T1000 (cell line): ENCODE results near the gene GFM1.
A peak's percentile ranks its signal among the peaks of the same experiment; 100 is the strongest.
"Not testable (repeated sequence)": the region's sequence is repeated elsewhere in the genome, so short reads cannot be mapped to it uniquely, and the experiment has no call there.

Source experiments
- DNase-seq: peaks from one replicate; lab custom pipeline; 2025; ENCODE audit warnings: mixed read lengths; lab: John Stamatoyannopoulos, UW

Gene GFM1

GRCh38 chr3:158678687-158679086 is 34.4 kb downstream of the GFM1 start:
- no peak for DNase-seq

GRCh38 chr3:158679547-158680000 is 35.2 kb downstream of the GFM1 start:
- DNase-seq: no peak

GRCh38 chr3:158680861-158681260 is 36.5 kb downstream of the GFM1 start:
- no peak for DNase-seq

GRCh38 chr3:158683230-158683962 is 39.1 kb downstream of the GFM1 start:
- DNase-seq: no peak

GRCh38 chr3:158685159-158685558 is 40.8 kb downstream of the GFM1 start:
- DNase-seq: no peak

- not testable (repeated sequence) for DNase-seq
Observed at GRCh38 chr3:158693866-158694456, 49.6 kb downstream of the GFM1 start.

GRCh38 chr3:158696618-158697017 is 52.3 kb downstream of the GFM1 start:
- no peak for DNase-seq

GRCh38 chr3:158700559-158700958 is 56.2 kb downstream of the GFM1 start:
- no peak for DNase-seq

- no peak for DNase-seq
Observed at GRCh38 chr3:158701420-158702065, 57.2 kb downstream of the GFM1 start.

GRCh38 chr3:158702815-158703481 is 58.6 kb downstream of the GFM1 start:
- DNase-seq: no peak

- DNase-seq: no peak
Observed at GRCh38 chr3:158703566-158703965, 59.2 kb downstream of the GFM1 start.

- peak; percentile 74 for DNase-seq
Observed at GRCh38 chr3:158709666-158710083, 65.3 kb downstream of the GFM1 start.

GRCh38 chr3:158710601-158711000 is 66.3 kb downstream of the GFM1 start:
- DNase-seq: no peak

- DNase-seq: no peak
Observed at GRCh38 chr3:158711886-158712285, 67.6 kb downstream of the GFM1 start.

GRCh38 chr3:158712443-158712842 is 68.1 kb downstream of the GFM1 start:
- DNase-seq: no peak

- no peak for DNase-seq
Observed at GRCh38 chr3:158713094-158713499, 68.8 kb downstream of the GFM1 start.

GRCh38 chr3:158717576-158717975 is 73.2 kb downstream of the GFM1 start:
- DNase-seq: no peak

GRCh38 chr3:158718490-158719170 is 74.3 kb downstream of the GFM1 start:
- peak; percentile 67 for DNase-seq

GRCh38 chr3:158722108-158722507 is 77.8 kb downstream of the GFM1 start:
- no peak for DNase-seq

GRCh38 chr3:158723991-158724390 is 79.7 kb downstream of the GFM1 start:
- no peak for DNase-seq

- peak; percentile 77 for DNase-seq
Observed at GRCh38 chr3:158725348-158726011, 81.2 kb downstream of the GFM1 start.
